H1 (cell line): ENCODE data around the gene CYP1A2. TPM values are rescaled to one million over a fixed set of nuclear protein-coding genes. Genes with fewer than 3 reads are reported as not detected.

ENCODE experiments used
- ASH2L ChIP-seq: fragments of 200-600, 300-600 bp; sonication (generic); IDR thresholded peaks from one replicate; pipeline ENCODE4 v1.7.1; 2017; ENCODE audit warnings: low read length
- CHD1 ChIP-seq: IDR thresholded peaks from 2 replicates; pipeline ENCODE4 v1.6.1; 2012; ENCODE audit warnings: low read depth, low read length, improper control_type of control experiment
- polyA plus RNA-seq, 7 experiments: library from polyadenylated mRNA; depleted of rRNA in 3 of 7; stranded (reverse) in 5 of 7; unstranded in 2 of 7; fragments of >200 nt in 5 of 7; fragments of 200-250 nt in 2 of 7; gene quantifications; 1 replicate in 5 of 7; 2 replicates in 1 of 7; 4 replicates in 1 of 7; pipeline versions ENCODE4 v1.2.1 to v1.2.3, GENCODE V29; 2011 to 2013; ENCODE audit warnings: missing spikeins in 2 of 7, mixed read lengths in 2 of 7
- total RNA-seq: library from RNA; stranded (reverse); fragmentation: NEBNext Ultra II Directional; extraction: Animal tissue kit (Norgen Biotek cat#: 25700); gene quantifications from 2 replicates; pipeline ENCODE4 v1.2.1, GENCODE V29; 2021
- TF ChIP-seq, protein P1 (sequence below): fragments of 300-600 bp; sonication (generic); IDR thresholded peaks from 2 replicates; pipeline ENCODE4 v1.7.1; 2012; ENCODE audit warnings: low read length, moderate library complexity, mild to moderate bottlenecking, inconsistent platforms; ENCODE audit not compliant: insufficient replicate concordance

CYP1A2 gene
- total and polyA plus RNA-seq, 2 of the 8 experiments (the other 6 are each of a cell fraction or from before 2014, with no cell fraction given) = not detected

DNA sequence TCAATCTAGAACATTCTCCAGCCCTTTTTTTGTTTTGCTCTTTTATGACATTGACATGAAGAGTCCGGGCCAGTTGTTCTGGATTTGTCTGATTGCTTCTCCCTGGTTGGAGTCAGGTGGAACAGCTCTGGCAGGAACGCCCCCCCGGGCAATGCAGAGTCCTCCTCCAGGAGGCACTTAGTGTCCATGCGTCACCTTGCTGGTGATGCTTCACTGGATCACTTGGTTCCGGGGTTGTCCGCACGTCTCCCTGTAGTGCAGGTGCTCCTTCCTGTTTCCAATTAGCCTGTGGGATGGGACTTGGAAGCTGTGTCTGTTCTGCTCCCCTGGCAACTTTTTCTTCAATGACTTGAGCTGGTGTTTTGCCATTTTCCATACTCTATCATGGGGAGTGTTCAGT is 43.0 kb downstream of the CYP1A2 start (continued):
- TF ChIP-seq, protein P1, sequence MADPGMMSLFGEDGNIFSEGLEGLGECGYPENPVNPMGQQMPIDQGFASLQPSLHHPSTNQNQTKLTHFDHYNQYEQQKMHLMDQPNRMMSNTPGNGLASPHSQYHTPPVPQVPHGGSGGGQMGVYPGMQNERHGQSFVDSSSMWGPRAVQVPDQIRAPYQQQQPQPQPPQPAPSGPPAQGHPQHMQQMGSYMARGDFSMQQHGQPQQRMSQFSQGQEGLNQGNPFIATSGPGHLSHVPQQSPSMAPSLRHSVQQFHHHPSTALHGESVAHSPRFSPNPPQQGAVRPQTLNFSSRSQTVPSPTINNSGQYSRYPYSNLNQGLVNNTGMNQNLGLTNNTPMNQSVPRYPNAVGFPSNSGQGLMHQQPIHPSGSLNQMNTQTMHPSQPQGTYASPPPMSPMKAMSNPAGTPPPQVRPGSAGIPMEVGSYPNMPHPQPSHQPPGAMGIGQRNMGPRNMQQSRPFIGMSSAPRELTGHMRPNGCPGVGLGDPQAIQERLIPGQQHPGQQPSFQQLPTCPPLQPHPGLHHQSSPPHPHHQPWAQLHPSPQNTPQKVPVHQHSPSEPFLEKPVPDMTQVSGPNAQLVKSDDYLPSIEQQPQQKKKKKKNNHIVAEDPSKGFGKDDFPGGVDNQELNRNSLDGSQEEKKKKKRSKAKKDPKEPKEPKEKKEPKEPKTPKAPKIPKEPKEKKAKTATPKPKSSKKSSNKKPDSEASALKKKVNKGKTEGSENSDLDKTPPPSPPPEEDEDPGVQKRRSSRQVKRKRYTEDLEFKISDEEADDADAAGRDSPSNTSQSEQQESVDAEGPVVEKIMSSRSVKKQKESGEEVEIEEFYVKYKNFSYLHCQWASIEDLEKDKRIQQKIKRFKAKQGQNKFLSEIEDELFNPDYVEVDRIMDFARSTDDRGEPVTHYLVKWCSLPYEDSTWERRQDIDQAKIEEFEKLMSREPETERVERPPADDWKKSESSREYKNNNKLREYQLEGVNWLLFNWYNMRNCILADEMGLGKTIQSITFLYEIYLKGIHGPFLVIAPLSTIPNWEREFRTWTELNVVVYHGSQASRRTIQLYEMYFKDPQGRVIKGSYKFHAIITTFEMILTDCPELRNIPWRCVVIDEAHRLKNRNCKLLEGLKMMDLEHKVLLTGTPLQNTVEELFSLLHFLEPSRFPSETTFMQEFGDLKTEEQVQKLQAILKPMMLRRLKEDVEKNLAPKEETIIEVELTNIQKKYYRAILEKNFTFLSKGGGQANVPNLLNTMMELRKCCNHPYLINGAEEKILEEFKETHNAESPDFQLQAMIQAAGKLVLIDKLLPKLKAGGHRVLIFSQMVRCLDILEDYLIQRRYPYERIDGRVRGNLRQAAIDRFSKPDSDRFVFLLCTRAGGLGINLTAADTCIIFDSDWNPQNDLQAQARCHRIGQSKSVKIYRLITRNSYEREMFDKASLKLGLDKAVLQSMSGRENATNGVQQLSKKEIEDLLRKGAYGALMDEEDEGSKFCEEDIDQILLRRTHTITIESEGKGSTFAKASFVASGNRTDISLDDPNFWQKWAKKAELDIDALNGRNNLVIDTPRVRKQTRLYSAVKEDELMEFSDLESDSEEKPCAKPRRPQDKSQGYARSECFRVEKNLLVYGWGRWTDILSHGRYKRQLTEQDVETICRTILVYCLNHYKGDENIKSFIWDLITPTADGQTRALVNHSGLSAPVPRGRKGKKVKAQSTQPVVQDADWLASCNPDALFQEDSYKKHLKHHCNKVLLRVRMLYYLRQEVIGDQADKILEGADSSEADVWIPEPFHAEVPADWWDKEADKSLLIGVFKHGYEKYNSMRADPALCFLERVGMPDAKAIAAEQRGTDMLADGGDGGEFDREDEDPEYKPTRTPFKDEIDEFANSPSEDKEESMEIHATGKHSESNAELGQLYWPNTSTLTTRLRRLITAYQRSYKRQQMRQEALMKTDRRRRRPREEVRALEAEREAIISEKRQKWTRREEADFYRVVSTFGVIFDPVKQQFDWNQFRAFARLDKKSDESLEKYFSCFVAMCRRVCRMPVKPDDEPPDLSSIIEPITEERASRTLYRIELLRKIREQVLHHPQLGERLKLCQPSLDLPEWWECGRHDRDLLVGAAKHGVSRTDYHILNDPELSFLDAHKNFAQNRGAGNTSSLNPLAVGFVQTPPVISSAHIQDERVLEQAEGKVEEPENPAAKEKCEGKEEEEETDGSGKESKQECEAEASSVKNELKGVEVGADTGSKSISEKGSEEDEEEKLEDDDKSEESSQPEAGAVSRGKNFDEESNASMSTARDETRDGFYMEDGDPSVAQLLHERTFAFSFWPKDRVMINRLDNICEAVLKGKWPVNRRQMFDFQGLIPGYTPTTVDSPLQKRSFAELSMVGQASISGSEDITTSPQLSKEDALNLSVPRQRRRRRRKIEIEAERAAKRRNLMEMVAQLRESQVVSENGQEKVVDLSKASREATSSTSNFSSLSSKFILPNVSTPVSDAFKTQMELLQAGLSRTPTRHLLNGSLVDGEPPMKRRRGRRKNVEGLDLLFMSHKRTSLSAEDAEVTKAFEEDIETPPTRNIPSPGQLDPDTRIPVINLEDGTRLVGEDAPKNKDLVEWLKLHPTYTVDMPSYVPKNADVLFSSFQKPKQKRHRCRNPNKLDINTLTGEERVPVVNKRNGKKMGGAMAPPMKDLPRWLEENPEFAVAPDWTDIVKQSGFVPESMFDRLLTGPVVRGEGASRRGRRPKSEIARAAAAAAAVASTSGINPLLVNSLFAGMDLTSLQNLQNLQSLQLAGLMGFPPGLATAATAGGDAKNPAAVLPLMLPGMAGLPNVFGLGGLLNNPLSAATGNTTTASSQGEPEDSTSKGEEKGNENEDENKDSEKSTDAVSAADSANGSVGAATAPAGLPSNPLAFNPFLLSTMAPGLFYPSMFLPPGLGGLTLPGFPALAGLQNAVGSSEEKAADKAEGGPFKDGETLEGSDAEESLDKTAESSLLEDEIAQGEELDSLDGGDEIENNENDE = no peak
- TF ChIP-seq CHD1 (no peak), ASH2L (no peak)
- TF ChIP-seq, all 59 proteins: peak for 0
